Measurements from ENCODE around the gene SPATA3. TPM values are rescaled to one million over a fixed set of nuclear protein-coding genes. Genes with fewer than 3 reads are reported as not detected.

The SPATA3 gene
- total and polyA plus RNA-seq, 2 of the 13 experiments (the other 11 are each of a cell fraction or from before 2014, with no cell fraction given): not detected

DNA sequence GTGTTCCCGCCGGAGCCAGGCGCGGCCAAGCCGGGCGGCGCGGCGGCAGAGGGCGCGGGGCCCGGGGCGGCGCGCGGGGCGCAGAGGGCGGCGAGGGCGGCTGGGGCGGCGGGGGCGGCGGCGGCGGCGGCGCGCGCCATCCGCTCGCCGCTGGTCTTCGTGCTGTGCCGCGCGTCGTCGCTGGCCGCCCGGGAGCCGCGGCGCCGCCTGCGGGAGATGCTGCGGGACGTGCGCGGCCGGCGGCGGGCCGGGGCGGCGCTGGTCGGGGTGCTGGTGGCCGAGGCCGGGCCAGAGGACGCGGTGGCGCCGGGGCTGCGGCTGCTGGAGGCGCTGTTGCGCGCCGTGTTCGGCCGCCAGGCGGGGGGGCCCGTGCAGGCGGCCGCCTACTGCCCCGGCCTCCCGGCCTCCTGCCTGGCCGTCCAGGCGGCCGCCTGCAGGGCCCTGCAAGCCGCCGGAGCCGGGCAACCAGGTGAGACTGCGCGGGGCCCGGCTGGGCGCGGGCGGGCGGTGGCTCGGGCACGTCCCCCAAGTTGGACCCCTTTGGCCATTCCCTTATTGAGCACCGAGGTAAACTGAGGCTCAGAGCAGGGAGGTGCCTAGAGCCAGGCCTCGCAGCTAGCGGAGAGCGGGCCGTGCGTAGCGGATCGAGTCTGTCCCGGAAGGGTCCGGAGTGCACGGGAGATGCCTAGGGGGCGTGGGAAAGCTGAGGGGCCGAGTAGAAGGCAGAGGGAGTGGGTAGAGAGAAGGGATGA lies 42.0 kb downstream of the SPATA3 start (continued):
- TF ChIP-seq, protein P1, sequence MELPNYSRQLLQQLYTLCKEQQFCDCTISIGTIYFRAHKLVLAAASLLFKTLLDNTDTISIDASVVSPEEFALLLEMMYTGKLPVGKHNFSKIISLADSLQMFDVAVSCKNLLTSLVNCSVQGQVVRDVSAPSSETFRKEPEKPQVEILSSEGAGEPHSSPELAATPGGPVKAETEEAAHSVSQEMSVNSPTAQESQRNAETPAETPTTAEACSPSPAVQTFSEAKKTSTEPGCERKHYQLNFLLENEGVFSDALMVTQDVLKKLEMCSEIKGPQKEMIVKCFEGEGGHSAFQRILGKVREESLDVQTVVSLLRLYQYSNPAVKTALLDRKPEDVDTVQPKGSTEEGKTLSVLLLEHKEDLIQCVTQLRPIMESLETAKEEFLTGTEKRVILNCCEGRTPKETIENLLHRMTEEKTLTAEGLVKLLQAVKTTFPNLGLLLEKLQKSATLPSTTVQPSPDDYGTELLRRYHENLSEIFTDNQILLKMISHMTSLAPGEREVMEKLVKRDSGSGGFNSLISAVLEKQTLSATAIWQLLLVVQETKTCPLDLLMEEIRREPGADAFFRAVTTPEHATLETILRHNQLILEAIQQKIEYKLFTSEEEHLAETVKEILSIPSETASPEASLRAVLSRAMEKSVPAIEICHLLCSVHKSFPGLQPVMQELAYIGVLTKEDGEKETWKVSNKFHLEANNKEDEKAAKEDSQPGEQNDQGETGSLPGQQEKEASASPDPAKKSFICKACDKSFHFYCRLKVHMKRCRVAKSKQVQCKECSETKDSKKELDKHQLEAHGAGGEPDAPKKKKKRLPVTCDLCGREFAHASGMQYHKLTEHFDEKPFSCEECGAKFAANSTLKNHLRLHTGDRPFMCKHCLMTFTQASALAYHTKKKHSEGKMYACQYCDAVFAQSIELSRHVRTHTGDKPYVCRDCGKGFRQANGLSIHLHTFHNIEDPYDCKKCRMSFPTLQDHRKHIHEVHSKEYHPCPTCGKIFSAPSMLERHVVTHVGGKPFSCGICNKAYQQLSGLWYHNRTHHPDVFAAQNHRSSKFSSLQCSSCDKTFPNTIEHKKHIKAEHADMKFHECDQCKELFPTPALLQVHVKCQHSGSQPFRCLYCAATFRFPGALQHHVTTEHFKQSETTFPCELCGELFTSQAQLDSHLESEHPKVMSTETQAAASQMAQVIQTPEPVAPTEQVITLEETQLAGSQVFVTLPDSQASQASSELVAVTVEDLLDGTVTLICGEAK (IDR thresholded peaks at IDR 0.05): no peak
- TF ChIP-seq, protein P1 (CRISPR knock-in tag; IDR thresholded peaks at IDR 0.05): peak; percentile 44; the same call in 1 of the 2 replicates
- TF ChIP-seq EZH2 (conservative IDR thresholded peaks at IDR 0.05; ENCODE audit: low read depth, low read length) (no peak), ZNF678 (CRISPR knock-in tag; IDR thresholded peaks at IDR 0.05) (no peak), ZNF563 (CRISPR knock-in tag; IDR thresholded peaks at IDR 0.05) (no peak), DPF2 (CRISPR knock-in tag; IDR thresholded peaks at IDR 0.05; ENCODE audit: borderline replicate concordance, low read depth) (no peak), ESRRA (CRISPR knock-in tag; IDR thresholded peaks at IDR 0.05; ENCODE audit: low read depth) (no peak; the same call in 1 of the 2 replicates), ZKSCAN1 (IDR thresholded peaks at IDR 0.05; ENCODE audit: low read length) (no peak), ZNF816 (CRISPR knock-in tag; IDR thresholded peaks at IDR 0.05; ENCODE audit: borderline replicate concordance) (0 out of 2 replicates have a peak, but pooled peaks have one; percentile 37)
- TF ChIP-seq, protein P2, sequence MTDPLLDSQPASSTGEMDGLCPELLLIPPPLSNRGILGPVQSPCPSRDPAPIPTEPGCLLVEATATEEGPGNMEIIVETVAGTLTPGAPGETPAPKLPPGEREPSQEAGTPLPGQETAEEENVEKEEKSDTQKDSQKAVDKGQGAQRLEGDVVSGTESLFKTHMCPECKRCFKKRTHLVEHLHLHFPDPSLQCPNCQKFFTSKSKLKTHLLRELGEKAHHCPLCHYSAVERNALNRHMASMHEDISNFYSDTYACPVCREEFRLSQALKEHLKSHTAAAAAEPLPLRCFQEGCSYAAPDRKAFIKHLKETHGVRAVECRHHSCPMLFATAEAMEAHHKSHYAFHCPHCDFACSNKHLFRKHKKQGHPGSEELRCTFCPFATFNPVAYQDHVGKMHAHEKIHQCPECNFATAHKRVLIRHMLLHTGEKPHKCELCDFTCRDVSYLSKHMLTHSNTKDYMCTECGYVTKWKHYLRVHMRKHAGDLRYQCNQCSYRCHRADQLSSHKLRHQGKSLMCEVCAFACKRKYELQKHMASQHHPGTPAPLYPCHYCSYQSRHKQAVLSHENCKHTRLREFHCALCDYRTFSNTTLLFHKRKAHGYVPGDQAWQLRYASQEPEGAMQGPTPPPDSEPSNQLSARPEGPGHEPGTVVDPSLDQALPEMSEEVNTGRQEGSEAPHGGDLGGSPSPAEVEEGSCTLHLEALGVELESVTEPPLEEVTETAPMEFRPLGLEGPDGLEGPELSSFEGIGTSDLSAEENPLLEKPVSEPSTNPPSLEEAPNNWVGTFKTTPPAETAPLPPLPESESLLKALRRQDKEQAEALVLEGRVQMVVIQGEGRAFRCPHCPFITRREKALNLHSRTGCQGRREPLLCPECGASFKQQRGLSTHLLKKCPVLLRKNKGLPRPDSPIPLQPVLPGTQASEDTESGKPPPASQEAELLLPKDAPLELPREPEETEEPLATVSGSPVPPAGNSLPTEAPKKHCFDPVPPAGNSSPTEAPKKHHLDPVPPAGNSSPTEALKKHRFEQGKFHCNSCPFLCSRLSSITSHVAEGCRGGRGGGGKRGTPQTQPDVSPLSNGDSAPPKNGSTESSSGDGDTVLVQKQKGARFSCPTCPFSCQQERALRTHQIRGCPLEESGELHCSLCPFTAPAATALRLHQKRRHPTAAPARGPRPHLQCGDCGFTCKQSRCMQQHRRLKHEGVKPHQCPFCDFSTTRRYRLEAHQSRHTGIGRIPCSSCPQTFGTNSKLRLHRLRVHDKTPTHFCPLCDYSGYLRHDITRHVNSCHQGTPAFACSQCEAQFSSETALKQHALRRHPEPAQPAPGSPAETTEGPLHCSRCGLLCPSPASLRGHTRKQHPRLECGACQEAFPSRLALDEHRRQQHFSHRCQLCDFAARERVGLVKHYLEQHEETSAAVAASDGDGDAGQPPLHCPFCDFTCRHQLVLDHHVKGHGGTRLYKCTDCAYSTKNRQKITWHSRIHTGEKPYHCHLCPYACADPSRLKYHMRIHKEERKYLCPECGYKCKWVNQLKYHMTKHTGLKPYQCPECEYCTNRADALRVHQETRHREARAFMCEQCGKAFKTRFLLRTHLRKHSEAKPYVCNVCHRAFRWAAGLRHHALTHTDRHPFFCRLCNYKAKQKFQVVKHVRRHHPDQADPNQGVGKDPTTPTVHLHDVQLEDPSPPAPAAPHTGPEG (CRISPR knock-in tag; IDR thresholded peaks at IDR 0.05): no peak
- TF ChIP-seq, protein P3, sequence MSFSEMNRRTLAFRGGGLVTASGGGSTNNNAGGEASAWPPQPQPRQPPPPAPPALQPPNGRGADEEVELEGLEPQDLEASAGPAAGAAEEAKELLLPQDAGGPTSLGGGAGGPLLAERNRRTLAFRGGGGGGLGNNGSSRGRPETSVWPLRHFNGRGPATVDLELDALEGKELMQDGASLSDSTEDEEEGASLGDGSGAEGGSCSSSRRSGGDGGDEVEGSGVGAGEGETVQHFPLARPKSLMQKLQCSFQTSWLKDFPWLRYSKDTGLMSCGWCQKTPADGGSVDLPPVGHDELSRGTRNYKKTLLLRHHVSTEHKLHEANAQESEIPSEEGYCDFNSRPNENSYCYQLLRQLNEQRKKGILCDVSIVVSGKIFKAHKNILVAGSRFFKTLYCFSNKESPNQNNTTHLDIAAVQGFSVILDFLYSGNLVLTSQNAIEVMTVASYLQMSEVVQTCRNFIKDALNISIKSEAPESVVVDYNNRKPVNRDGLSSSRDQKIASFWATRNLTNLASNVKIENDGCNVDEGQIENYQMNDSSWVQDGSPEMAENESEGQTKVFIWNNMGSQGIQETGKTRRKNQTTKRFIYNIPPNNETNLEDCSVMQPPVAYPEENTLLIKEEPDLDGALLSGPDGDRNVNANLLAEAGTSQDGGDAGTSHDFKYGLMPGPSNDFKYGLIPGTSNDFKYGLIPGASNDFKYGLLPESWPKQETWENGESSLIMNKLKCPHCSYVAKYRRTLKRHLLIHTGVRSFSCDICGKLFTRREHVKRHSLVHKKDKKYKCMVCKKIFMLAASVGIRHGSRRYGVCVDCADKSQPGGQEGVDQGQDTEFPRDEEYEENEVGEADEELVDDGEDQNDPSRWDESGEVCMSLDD (CRISPR knock-in tag; IDR thresholded peaks at IDR 0.05; ENCODE audit: borderline replicate concordance): no peak
